Activated CD8-positive, alpha-beta memory T cell treated with anti-CD3 and anti-CD28 coated beads for 24 hours (primary cell): ENCODE data around the gene PACS1.
"Not testable (repeated sequence)": the region's sequence is repeated elsewhere in the genome, so short reads cannot be mapped to it uniquely, and the experiment has no call there.

Experiments
- DNase-seq: peaks from one replicate; pipeline ENCODE4 v3.0.0-alpha.2; 2020

The PACS1 gene

GRCh38 chr11:66230978-66231377 is 160.9 kb downstream of the PACS1 start:
- no peak for DNase-seq

DNA sequence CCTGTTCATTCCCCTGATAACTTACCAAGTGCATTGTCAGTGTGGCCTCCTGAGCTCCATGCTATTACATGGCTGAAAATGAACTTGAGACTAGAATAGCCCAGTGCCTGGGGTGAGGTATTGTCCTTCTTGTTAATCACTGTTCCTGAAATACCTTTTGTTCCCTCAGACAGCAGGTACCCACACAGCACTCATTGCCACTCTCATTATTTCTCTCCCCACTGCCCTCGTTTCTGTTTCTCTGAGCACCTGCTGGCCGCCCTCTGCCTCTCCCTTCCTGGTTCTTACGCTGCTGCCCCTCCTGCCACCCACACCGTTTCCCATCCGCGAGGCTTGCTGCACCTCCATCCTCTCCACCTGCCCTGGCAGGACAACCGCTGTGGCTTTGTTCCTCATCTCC is 161.5 kb downstream of the PACS1 start:
- DNase-seq: no peak

DNA sequence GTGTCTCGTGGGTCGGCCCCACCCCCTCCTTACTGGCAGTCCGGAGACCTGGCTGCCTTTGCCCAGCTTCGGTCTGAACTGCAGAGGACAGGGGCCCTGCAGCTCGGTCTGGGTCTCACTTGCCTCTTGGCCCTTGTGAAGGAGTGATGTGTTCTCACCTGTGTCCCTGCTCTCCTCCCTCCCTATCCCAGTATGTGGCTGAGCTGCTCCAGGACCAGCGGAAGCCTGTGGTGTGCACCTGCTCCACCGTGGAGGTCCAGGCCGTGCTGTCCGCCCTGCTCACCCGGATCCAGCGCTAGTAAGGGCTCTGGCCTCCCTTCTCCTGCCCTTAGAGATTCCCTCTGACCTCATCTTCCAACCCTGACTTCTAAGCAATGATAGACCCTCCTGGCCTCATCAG is 162.7 kb downstream of the PACS1 start:
- no peak for DNase-seq

GRCh38 chr11:66233301-66233700 is 163.2 kb downstream of the PACS1 start:
- no peak for DNase-seq

DNA sequence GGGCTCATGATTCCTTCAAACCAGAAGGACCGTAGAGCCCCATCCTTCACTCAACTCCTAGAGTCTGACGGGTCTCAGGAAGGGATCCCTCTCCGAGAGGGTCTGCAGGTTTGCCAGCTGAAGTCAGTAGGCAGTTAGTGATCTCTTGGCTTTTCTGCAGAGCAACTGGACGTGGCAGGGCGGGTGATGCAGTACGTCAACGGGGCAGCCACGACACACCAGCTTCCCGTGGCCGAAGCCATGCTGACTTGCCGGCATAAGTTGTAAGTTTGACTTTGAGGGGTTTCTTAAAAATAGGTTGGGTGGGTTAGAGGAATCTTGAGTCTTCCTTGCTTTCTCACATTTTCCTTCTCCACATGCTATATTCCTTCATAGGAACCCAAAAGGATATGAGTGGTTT is 165.1 kb downstream of the PACS1 start:
- no peak for DNase-seq

DNA sequence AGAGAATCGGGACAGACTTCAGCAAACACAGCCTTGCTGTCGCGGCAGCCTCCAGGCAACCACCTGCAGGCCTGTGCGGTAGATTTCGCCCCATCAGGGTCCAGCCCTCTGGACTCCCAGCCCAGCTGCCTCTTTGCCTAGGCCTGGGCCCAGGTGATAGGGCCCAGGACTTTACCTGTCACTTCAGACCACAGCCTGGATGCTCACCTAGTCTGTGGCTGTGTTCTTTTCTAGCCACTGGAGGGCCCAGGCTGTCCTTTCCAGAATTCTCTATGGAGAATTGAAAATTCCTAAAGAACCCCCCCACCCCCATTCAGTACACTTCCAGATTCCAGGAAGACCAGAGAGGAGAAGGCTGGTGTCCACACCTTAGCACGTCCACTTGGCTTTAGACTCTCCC is 167.8 kb downstream of the PACS1 start:
- no peak for DNase-seq

GRCh38 chr11:66238786-66239413 is 168.8 kb downstream of the PACS1 start:
- DNase-seq: no peak

GRCh38 chr11:66239511-66239910 is 169.4 kb downstream of the PACS1 start:
- DNase-seq: no peak

DNA sequence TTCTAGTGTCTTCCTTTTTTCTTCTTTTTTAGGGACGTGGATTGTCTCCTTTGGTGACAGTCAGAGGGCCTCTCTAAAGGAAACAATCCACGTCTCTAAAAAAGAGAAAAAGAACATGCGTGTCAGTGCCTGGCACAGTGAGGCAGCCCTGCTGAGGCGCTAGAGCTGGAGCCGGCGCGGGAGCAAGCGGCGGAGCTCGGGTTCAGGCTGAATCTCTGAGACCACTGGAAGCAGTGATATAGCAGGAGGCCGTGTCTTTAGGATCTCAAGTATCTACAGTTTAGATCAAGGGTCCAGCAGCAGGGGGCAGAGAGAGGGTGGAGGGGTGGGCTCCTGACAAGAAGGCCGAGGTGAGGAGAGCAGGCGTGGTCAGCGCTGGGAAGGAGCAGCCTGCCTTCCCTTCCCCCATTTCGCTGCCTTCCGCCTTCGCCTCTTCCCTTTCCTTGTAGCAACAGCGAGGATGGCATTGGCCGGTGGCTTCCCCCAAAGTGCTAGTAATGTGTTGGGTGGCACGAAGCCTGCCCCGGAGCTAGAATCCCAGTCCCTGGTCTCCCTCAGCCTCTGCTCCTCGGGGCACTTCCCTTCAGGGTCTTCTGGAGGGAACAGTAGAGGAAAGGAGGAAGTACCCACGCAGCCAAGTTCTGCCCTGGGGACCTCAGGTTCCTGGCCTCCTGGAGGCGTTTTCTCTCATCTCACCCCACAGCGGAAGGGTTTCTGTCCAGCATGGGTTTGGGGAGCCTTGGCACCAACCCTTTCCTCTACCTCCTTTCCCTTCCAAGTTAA is 170.1 kb downstream of the PACS1 start:
- no peak for DNase-seq

DNA sequence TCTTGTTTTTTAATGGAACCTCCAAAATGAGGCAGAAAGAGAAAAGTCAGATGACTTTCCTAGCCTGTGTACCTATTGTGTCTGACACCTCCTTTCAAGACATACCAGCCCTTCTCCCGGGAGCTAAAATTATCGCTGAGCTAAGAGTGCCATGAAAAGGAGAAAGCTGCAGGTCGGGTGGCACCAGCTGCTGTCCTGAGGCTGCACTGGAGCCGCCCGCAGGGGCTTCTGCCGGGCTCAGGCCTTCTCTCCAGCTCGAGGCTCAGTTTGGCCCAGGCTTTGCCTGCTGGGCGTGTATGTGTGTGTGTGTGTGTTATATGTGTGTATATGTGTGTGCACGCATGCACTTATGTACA is 170.7 kb downstream of the PACS1 start:
- DNase-seq: no peak

GRCh38 chr11:66242095-66242765 is 172.2 kb downstream of the PACS1 start:
- no peak for DNase-seq

GRCh38 chr11:66243782-66244535 is 173.9 kb downstream of the PACS1 start:
- DNase-seq: no peak

DNA sequence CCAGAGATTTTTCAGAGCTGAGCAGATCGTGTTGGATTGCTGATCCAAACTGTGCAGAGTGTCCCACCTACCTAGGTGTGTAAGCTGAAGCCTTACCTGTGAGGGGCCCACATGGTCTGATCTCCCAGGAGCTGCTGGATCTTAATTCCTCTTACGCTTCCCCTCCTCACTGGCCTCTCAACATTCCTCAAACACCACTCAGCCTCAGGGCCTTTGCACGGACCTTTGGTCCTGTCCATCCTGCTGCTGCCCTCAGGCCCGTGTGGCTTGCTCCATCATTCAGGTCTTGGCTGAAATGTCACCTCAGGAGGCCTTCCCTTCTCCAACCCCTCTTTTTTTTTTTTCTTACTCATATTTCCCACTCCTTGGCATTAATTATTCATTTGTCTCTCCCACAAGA is 177.2 kb downstream of the PACS1 start:
- no peak for DNase-seq

DNA sequence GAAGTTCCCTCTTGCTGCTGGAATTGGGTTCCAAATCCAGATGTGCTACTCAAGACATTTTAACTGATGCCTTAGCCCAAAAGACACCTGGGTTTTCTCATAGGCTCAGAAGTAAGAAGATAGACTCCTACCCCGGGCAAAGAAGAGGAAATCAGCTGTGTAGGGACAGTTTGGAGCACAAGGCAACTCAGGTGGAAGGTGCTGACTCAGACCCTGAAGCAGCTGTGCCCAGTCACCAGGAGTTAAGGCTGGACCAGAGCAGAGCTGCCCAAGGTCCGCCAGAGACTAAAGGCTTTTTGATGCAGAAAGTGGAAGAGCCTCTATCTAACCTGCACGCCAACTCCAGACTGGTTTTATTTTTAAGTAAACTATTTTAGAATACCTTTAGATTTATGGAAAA is 177.7 kb downstream of the PACS1 start:
- no peak for DNase-seq

GRCh38 chr11:66248903-66249302 is 178.8 kb downstream of the PACS1 start:
- DNase-seq: no peak

DNA sequence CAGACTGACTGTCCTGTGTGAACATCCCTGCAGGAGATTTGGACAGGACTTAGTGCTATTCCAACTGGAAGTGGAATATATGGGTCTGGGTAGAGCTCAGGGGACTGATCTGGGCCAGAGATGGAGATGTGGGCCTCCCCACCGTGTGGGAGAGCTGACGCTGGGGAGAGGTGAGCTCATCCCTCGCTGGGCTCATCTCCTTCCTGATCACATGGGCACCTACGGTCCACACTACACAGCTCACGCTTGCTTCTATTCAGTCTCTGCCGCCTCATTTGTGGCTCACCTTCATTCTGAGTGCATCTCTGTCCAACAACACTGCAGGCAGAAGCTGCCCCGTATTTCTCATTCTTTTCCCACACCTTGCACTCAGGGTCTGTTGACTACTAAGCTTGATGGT is 181.7 kb downstream of the PACS1 start:
- DNase-seq: no peak

DNA sequence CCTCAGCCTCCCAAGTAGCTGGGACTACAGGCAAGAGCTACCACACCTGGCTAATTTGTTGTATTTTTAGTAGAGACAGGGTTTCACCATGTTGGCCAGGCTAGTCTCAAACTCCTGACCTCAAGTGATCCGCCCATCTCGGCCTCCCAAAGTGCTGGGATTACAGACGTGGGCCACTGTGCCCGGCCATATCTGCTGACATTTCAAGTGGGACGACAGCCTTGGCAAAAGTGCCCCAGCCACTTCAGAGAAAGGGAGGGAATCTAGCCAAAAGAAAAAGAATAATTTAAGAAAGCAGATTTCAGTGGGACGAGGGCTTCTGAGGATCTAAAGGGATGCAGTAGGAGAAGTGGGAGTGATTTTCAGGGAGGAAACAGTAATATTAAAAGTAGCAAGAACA is 183.0 kb downstream of the PACS1 start:
- not testable (repeated sequence) for DNase-seq

DNA sequence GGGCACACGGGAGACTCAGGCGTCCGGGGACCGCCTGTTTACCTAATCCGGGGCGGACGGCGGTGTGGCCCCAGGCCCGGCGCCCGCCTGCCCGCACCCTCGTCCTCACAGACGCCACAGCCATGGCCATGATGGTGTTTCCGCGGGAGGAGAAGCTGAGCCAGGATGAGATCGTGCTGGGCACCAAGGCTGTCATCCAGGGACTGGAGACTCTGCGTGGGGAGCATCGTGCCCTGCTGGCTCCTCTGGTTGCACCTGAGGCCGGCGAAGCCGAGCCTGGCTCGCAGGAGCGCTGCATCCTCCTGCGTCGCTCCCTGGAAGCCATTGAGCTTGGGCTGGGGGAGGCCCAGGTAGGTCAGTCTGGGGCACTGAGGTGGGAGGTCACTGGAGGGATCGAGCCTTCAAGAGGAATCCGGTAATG is 188.4 kb downstream of the PACS1 start:
- no peak for DNase-seq

- no peak for DNase-seq
Observed at GRCh38 chr11:66259225-66259624, 189.2 kb downstream of the PACS1 start.

DNA sequence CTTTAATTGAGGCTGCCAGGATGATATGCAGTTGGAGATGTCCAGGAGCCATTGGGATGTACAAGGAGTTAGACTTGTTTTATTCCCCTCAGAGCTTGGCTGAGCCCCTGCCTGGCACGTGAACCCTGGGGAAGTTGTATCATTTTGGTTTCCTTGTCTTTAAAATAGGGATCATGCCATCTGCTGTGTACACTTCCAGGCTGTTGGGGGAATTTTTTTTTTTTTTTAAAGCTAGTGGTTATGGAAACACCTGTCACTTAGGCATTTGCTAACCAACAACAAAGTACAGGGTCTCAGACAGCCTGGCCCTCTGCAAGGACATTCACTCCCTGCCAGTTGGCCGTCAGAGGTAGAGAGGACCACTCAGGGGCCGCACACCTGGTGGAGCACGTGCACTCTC is 189.9 kb downstream of the PACS1 start:
- no peak for DNase-seq

DNA sequence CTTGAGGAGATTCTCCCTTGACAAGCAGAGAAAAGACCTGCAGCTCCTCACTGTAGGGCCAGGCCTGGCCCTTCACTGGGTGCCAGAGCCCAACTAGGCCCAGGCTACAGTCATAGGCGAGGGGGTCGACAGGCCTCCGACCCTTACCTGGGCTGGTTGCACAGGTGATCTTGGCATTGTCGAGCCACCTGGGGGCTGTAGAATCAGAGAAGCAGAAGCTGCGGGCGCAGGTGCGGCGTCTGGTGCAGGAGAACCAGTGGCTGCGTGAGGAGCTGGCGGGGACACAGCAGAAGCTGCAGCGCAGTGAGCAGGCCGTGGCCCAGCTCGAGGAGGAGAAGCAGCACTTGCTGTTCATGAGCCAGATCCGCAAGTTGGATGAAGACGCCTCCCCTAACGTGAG is 191.5 kb downstream of the PACS1 start:
- no peak for DNase-seq

GRCh38 chr11:66262191-66262590 is 192.1 kb downstream of the PACS1 start:
- no peak for DNase-seq

GRCh38 chr11:66262696-66263095 is 192.6 kb downstream of the PACS1 start:
- no peak for DNase-seq

- DNase-seq: no peak
Observed at GRCh38 chr11:66263231-66263630, 193.2 kb downstream of the PACS1 start.
